AG10803 (cell line): Measurements from ENCODE around the gene TTC23L.
A peak's percentile ranks its signal among the peaks of the same experiment; 100 is the strongest.

ENCODE experiments used
- DNase-seq: peaks from one replicate; pipeline ENCODE4 v3.0.0; 2010; ENCODE audit warnings: low read depth
- H3K4me3 ChIP-seq: 2 replicates; pipeline ENCODE4 v1.5.1; 2011; ENCODE audit warnings: mild to moderate bottlenecking, low read length, control low read depth
- CTCF ChIP-seq: conservative IDR thresholded peaks from 2 replicates; pipeline ENCODE4 v1.5.1; 2011; ENCODE audit warnings: mild to moderate bottlenecking, low read length, control low read depth, inconsistent platforms

Gene TTC23L

DNA sequence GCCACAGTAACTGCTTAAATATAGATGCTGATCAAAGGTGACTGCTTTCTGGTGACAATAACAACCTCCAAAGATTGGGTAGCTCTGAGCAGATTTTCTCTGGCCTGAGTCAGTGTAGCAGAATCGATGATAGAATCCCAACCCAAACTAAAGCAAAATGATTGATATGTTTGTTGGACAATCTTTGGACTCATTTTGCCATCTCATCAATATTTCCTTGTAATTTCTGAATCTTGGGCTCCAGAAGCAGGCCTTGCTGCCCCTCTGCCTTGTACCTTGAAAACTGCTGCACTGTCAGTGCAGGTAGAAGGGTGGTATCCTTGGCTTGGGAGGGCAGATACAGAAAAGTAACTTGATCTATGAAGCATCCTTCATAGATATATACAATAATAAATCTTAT is 18.9 kb downstream of the TTC23L start:
- no peak overlapping the region for H3K4me3 ChIP-seq
- TF ChIP-seq CTCF = no peak
- DNase-seq = no peak

- H3K4me3 ChIP-seq = no peak overlapping the region
- no peak for TF ChIP-seq CTCF
- peak; percentile 64 for DNase-seq
Measured at GRCh38 chr5:34858790-34859189, 19.8 kb downstream of the TTC23L start.

GRCh38 chr5:34859253-34859652 is 20.3 kb downstream of the TTC23L start:
- no peak for TF ChIP-seq CTCF

GRCh38 chr5:34863946-34864345 is 25.0 kb downstream of the TTC23L start:
- no peak overlapping the region for H3K4me3 ChIP-seq
- no peak for TF ChIP-seq CTCF
- DNase-seq = no peak

More at GRCh38 chr5:34859253-34859652, 20.3 kb downstream of the TTC23L start:
- DNase-seq = no peak
- no peak overlapping the region for H3K4me3 ChIP-seq

GRCh38 chr5:34865091-34865490 is 26.1 kb downstream of the TTC23L start:
- no peak overlapping the region for H3K4me3 ChIP-seq

GRCh38 chr5:34866989-34867471 is 28.1 kb downstream of the TTC23L start:
- no peak for TF ChIP-seq CTCF
- H3K4me3 ChIP-seq = no peak overlapping the region
- no peak for DNase-seq

More at GRCh38 chr5:34865091-34865490, 26.1 kb downstream of the TTC23L start:
- no peak for DNase-seq
- TF ChIP-seq CTCF = no peak

GRCh38 chr5:34867660-34868059 is 28.7 kb downstream of the TTC23L start:
- TF ChIP-seq CTCF = no peak

More at GRCh38 chr5:34867660-34868059, 28.7 kb downstream of the TTC23L start:
- no peak overlapping the region for H3K4me3 ChIP-seq
- no peak for DNase-seq
